ENCODE results near the gene LCN15.
A peak's percentile ranks its signal among the peaks of the same experiment; 100 is the strongest.

LCN15 gene

GRCh38 chr9:136754059-136754572, 10.2 kb downstream of the LCN15 start:
- no peak for DNase-seq

- no peak for DNase-seq
These were observed 10.8 kb downstream of the LCN15 start for GRCh38 chr9:136753371-136754058.

- DNase-seq: no peak
These were observed 12.5 kb downstream of the LCN15 start for GRCh38 chr9:136751814-136752213.

- no peak for DNase-seq
These were observed 13.1 kb downstream of the LCN15 start for GRCh38 chr9:136751244-136751643.

- no peak for DNase-seq
These were observed 13.8 kb downstream of the LCN15 start for GRCh38 chr9:136750526-136750925.

GRCh38 chr9:136748666-136749611, 15.4 kb downstream of the LCN15 start:
- DNase-seq: no peak

GRCh38 chr9:136748201-136748600, 16.1 kb downstream of the LCN15 start, which contains the start of gene LCN6:
Gene LCN6 (minus strand): TSS chr9:136748525. CDS start chr9:136748483, 42 bp downstream.
- no peak for DNase-seq

- DNase-seq: no peak
These were observed 16.9 kb downstream of the LCN15 start for GRCh38 chr9:136747161-136748060.

- no peak for DNase-seq
These were observed 17.7 kb downstream of the LCN15 start for GRCh38 chr9:136746621-136747020.

- no peak for DNase-seq
These were observed 18.2 kb downstream of the LCN15 start for GRCh38 chr9:136746155-136746490.

GRCh38 chr9:136745389-136746154, 18.7 kb downstream of the LCN15 start:
- DNase-seq: no peak

GRCh38 chr9:136744773-136745172, 19.5 kb downstream of the LCN15 start:
- DNase-seq: no peak

- no peak for DNase-seq
These were observed 20.6 kb downstream of the LCN15 start for GRCh38 chr9:136743639-136744211.

- DNase-seq: peak; percentile 82
These were observed 21.5 kb downstream of the LCN15 start, which contains the start of gene LCN10 for GRCh38 chr9:136742591-136743391. Gene LCN10 (minus strand): TSS chr9:136742940. CDS start chr9:136742903, 37 bp downstream.

GRCh38 chr9:136741883-136742571, 22.3 kb downstream of the LCN15 start:
- DNase-seq: no peak

- DNase-seq: no peak
These were observed 23.1 kb downstream of the LCN15 start for GRCh38 chr9:136740971-136741882.

- no peak for DNase-seq
These were observed 23.8 kb downstream of the LCN15 start for GRCh38 chr9:136740491-136740890.

GRCh38 chr9:136740069-136740468, 24.2 kb downstream of the LCN15 start:
- DNase-seq: no peak

- no peak for DNase-seq
These were observed 24.8 kb downstream of the LCN15 start for GRCh38 chr9:136739509-136739908.

Measured in NCI-H82 (cell line).